ENCODE results near the gene POLH. TPM values are rescaled to one million over a fixed set of nuclear protein-coding genes. Genes with fewer than 3 reads are reported as not detected.
"Not testable (repeated sequence)": the region's sequence is repeated elsewhere in the genome, so short reads cannot be mapped to it uniquely, and the experiment has no call there.

POLH gene
- total RNA-seq (2021) (21.0 and 39.3 TPM in 2 replicates), Bru-seq, nascent RNA (percentile 65 among the genes with signal in this experiment), BruChase-seq, experiment 1, labeled RNA remaining after a 2-hour chase (percentile 61 among the genes with signal in this experiment), BruChase-seq, experiment 2, labeled RNA remaining after a 6-hour chase (percentile 62 among the genes with signal in this experiment)
- long read RNA-seq, transcript POLH-202 (11 exons, 3,540 nt): major isoform, 9 of 17 reads
- long read RNA-seq, partial matches to known transcripts: 2 of 17 reads
- long read RNA-seq, other reads (novel, unspliced or antisense): 6 of 17 reads

DNA sequence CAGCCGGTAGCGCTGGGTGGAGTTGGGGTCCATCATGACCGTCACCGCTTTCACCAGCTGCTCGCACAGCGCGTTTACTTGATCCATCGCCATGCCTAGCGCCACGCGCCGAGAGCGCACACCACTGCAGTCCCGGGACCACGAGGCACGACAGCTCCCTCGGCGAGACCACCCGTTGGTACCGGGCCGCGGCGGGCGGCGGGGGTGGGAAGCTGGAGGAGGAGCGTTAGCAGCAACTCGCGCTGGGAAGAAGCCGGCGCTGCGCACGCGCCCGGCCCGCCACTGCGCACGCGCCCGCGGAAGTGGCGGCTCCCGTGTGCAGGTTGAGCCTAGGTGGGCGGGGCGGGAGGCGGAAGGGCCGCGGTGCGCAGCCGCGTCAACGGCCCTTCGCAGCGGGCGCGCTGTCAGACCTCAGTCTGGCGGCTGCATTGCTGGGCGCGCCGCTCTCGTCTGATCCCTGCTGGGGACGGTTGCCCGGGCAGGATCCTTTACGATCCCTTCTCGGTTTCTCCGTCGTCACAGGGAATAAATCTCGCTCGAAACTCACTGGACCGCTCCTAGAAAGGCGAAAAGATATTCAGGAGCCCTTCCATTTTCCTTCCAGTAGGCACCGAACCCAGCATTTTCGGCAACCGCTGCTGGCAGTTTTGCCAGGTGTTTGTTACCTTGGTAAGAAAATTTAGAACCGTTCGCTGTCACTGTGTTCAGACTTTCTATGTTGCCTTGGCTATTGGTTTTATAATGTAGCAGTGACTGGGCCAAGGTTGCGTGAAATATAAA lies at the start of gene POLH, which contains the start of gene XPO5:
POLH (plus strand) TSS at position 414 of the 780 bp plus-strand sequence. CDS start 6,135 bp downstream, outside the sequence.
XPO5 (minus strand) TSS at position 267 of the 780 bp plus-strand sequence; CDS start at position 93, 174 bp downstream.
- ChIA-PET CTCF (no interaction called here), POLR2A (ENCODE audit: unreplicated experiment) (interaction anchor here (0.6 kb wide), 2 partner anchors 52 to 54 kb away, joined by 3 to 4 read pairs; partner anchors contain the start of gene GTPBP2)
- intact Hi-C loops (cut with micrococcal nuclease; ENCODE audit: unreplicated experiment): no loop called here
- no peaks in the 10 kb centered on the region for H4K20me1 ChIP-seq (ENCODE audit: insufficient read depth)
- H3K9me3 ChIP-seq (ENCODE audit: insufficient read depth, low read depth): no peaks in the 10 kb centered on the region
- BruUV-seq (replicated peaks): no TSS peak
- peaks cover 33% of the 10 kb centered on the region; the same call in 1 of the 2 replicates for H3F3A ChIP-seq (ENCODE audit: insufficient read depth, low read depth)
- H3K27me3 ChIP-seq (ENCODE audit: insufficient read depth, low read depth): no peaks in the 10 kb centered on the region
- peak; percentile 82 to 91 for DNase-seq
- TF ChIP-seq, protein P1, sequence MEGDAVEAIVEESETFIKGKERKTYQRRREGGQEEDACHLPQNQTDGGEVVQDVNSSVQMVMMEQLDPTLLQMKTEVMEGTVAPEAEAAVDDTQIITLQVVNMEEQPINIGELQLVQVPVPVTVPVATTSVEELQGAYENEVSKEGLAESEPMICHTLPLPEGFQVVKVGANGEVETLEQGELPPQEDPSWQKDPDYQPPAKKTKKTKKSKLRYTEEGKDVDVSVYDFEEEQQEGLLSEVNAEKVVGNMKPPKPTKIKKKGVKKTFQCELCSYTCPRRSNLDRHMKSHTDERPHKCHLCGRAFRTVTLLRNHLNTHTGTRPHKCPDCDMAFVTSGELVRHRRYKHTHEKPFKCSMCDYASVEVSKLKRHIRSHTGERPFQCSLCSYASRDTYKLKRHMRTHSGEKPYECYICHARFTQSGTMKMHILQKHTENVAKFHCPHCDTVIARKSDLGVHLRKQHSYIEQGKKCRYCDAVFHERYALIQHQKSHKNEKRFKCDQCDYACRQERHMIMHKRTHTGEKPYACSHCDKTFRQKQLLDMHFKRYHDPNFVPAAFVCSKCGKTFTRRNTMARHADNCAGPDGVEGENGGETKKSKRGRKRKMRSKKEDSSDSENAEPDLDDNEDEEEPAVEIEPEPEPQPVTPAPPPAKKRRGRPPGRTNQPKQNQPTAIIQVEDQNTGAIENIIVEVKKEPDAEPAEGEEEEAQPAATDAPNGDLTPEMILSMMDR (conservative IDR thresholded peaks at IDR 0.05): no peak
- no peak for TF ChIP-seq EZH2 (IDR thresholded peaks at IDR 0.05; ENCODE audit: low read depth)
- H3K9me2 ChIP-seq (ENCODE audit: insufficient read depth): no peaks in the 10 kb centered on the region
- H3K4me2 ChIP-seq: peak within 1 kb of the TSS; percentile 96
- H3K36me3 ChIP-seq (ENCODE audit: low read depth): peaks cover 20% of the 10 kb centered on the region; the same call in 1 of the 2 replicates
- peak within 1 kb of the TSS; percentile 79 for H3K27ac ChIP-seq
- peaks cover 66% of the 10 kb centered on the region for H3K79me2 ChIP-seq (ENCODE audit: low read depth)
- peaks cover 31% of the 10 kb centered on the region for H3K4me1 ChIP-seq (replicated peaks; ENCODE audit: insufficient read depth)
- H3K4me3 ChIP-seq: peak within 1 kb of the TSS; percentile 71
- H2AFZ ChIP-seq: peak within 1 kb of the TSS; percentile 96

DNA sequence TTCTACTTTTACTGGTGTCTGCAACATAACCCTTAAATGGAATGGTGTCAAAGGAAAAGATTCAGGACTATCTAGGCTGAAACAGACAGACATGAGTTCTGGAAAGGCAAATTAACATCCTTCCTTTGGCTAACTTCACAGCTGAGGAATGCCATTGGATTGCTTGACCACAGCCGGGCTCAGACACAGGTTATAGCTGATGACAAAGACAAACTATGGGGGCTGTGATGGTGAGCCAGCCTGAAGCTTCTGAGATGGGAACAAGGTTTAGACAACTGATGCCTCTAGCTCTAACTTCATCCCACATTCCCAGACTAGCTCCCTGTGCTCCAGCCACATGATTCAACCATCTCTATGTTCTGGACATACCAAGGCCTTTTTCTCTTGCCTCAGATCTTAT lies 43.8 kb upstream of the POLH start:
- Histone ChIP-seq H3K36me3 (ENCODE audit: low read depth) (peaks cover 33% of the 10 kb centered on the region), H3K27me3 (ENCODE audit: insufficient read depth, low read depth) (no peaks in the 10 kb centered on the region), H4K20me1 (ENCODE audit: insufficient read depth) (no peaks in the 10 kb centered on the region), H3K4me2 (no peak overlapping the region), H3F3A (ENCODE audit: insufficient read depth, low read depth) (peaks cover 12% of the 10 kb centered on the region; the same call in 1 of the 2 replicates), H3K4me3 (no peak overlapping the region), H2AFZ (no peak overlapping the region), H3K27ac (no peak overlapping the region), H3K79me2 (ENCODE audit: low read depth) (no peaks in the 10 kb centered on the region), H3K4me1 (replicated peaks; ENCODE audit: insufficient read depth) (no peaks in the 10 kb centered on the region), H3K9me2 (ENCODE audit: insufficient read depth) (no peaks in the 10 kb centered on the region), H3K9me3 (ENCODE audit: insufficient read depth, low read depth) (no peaks in the 10 kb centered on the region)
- BruUV-seq (replicated peaks): no TSS peak
- CTCF ChIA-PET: no interaction called here
- intact Hi-C loops (cut with micrococcal nuclease; ENCODE audit: unreplicated experiment): no loop called here
- no peak for DNase-seq
- TF ChIP-seq, protein P1 (conservative IDR thresholded peaks at IDR 0.05): no peak
- no peak for TF ChIP-seq EZH2 (IDR thresholded peaks at IDR 0.05; ENCODE audit: low read depth)
- POLR2A ChIA-PET (ENCODE audit: unreplicated experiment): interaction anchor here (0.6 kb wide), 1 partner anchor 30 kb away, joined by 4 read pairs; no protein-coding TSS in a partner anchor

DNA sequence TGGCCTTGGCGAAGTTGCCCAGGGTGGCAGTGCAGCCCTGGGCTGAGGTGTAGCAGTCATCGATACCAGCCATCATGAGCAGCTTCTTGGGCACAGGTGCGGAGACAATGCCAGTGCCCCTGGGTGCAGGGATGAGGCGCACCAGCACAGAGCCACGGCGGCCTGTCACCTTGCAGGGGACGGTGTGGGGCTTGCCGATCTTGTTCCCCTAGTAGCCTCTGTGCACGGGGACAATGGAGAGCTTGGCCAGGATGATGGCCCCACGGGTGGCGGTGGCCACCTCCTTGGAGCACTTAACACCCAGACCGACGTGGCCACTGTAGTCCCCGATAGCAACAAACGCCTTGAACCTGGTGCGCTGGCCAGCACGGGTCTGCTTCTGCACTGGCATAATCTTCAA lies 37.0 kb upstream of the POLH start:
- H4K20me1 ChIP-seq (ENCODE audit: insufficient read depth); BruUV-seq (replicated peaks); H3K79me2 ChIP-seq (ENCODE audit: low read depth); H2AFZ ChIP-seq; H3K27ac ChIP-seq; intact Hi-C loops (cut with micrococcal nuclease; ENCODE audit: unreplicated experiment); DNase-seq; H3K4me3 ChIP-seq; H3K4me2 ChIP-seq; H3K9me2 ChIP-seq (ENCODE audit: insufficient read depth); POLR2A ChIA-PET (ENCODE audit: unreplicated experiment); H3K27me3 ChIP-seq (ENCODE audit: insufficient read depth, low read depth); CTCF ChIA-PET; H3K4me1 ChIP-seq (replicated peaks; ENCODE audit: insufficient read depth); H3F3A ChIP-seq (ENCODE audit: insufficient read depth, low read depth); H3K9me3 ChIP-seq (ENCODE audit: insufficient read depth, low read depth): not testable (repeated sequence)
- H3K36me3 ChIP-seq (ENCODE audit: low read depth): peaks cover 36% of the 10 kb centered on the region

DNA sequence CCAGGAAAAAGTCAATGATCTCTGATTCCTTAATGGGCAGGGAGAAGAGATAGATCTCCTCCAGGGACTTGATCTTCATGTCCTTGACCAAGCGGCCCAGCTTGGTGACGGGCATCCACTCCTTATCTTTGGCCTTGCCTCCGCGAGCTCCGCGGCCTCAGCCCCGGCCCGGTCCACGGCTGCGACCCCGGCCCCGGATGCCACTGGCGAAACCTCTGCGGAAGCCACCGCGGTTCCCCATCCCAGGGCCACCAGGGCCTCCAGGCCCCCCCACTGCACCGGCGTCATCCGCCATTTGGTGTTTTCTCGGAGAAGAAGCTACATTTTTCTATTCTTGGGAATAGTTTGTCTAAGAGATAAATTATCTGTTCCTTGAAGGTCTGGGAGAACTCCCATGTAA lies 36.6 kb upstream of the POLH start:
- H3K79me2 ChIP-seq (ENCODE audit: low read depth); H4K20me1 ChIP-seq (ENCODE audit: insufficient read depth); H3K9me3 ChIP-seq (ENCODE audit: insufficient read depth, low read depth); H3K9me2 ChIP-seq (ENCODE audit: insufficient read depth); CTCF ChIA-PET; POLR2A ChIA-PET (ENCODE audit: unreplicated experiment); H3K4me2 ChIP-seq; H3K4me1 ChIP-seq (replicated peaks; ENCODE audit: insufficient read depth); H3K27me3 ChIP-seq (ENCODE audit: insufficient read depth, low read depth); H3F3A ChIP-seq (ENCODE audit: insufficient read depth, low read depth); H3K27ac ChIP-seq; H2AFZ ChIP-seq; intact Hi-C loops (cut with micrococcal nuclease; ENCODE audit: unreplicated experiment); DNase-seq; H3K4me3 ChIP-seq; BruUV-seq (replicated peaks): not testable (repeated sequence)
- peaks cover 37% of the 10 kb centered on the region for H3K36me3 ChIP-seq (ENCODE audit: low read depth)
